Cardiac septum (tissue), 1 donor: ENCODE measurements around the gene NVL. TPM values are rescaled to one million over a fixed set of nuclear protein-coding genes. Genes with fewer than 3 reads are reported as not detected.
"Not testable (repeated sequence)": the region's sequence is repeated elsewhere in the genome, so short reads cannot be mapped to it uniquely, and the experiment has no call there.

Experiments
- DNase-seq: peaks from one replicate; pipeline ENCODE4 v3.0.0-alpha.2; 2020; ENCODE audit warnings: low spot score
- intact Hi-C: fragments of 100-400 bp; cut with DNase I; formaldehyde crosslinking; loops from one replicate; pipeline ENCODE4 v1.14.0; 2022
- total RNA-seq: library from RNA; stranded (reverse); fragmentation: NEBNext Ultra II Directional; extraction: Animal tissue kit (Norgen Biotek cat#: 25700); gene quantifications from one replicate; pipeline ENCODE4 v1.2.1, GENCODE V29; 2021
- donor health status: DM: no; HTN: no; CAD: no.

NVL gene
- total RNA-seq, 1 donor from 2014 or later, result 11.6 TPM

DNA sequence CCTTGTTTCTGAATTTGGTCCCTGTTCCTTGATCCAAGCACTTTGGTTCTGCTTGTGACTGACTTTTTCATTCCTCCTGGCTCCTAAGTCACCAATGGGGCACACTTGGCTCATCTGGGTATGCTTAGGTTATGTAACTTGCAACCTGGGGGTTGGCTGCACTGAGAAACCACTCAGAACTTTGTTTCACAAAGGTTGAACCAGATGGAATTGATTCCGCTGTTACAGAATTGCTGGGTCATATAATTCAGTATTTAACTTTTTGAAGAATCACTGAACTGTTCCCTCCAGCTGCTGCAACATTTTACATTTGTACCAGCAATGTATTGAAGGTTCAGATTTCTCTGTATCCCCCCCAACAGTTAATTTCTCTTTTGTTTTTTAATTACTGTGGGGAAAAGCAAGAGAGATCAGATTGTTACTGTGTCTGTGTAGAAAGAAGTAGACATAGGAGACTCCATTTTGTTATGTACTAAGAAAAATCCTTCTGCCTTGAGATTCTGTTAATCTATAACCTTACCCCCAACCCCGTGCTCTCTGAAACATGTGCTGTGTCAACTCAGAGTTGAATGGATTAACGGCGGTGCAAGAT lies 9.6 kb upstream of the NVL start:
- DNase-seq, result no peak
- intact Hi-C loops, result no loop called here

DNA sequence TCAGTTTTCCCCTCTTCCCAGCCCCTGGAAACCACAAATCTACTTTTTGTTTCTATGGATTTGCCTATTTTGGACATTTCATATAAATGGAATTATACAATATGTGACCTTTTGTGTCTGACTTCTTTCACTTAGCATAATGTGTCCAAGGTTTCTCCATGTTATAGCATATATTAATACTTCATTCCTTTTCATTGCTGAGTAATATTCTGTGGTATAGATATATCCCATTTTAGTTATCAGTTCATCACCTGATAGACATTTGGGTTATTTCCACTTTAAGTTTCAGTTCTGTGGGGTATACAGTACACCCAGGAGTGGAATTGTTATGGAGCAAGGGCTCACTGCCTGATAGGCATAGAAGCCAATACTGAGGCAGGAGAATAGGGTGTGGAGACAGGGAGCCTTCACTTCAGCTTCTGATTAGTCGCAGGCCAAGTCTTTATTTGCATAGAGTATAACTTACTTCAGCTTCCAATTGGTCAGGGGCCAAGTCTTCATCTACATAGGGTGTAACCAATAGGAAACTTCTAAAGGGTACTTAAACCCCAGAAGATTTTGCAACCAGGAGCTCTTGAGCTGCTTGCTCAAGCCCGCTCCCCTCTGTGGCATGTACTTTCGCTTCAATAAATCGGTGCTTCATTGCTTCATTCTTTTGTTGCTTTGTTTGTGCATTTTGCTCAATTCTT lies 8.3 kb upstream of the NVL start:
- no peak for DNase-seq
- intact Hi-C loops, result no loop called here

DNA sequence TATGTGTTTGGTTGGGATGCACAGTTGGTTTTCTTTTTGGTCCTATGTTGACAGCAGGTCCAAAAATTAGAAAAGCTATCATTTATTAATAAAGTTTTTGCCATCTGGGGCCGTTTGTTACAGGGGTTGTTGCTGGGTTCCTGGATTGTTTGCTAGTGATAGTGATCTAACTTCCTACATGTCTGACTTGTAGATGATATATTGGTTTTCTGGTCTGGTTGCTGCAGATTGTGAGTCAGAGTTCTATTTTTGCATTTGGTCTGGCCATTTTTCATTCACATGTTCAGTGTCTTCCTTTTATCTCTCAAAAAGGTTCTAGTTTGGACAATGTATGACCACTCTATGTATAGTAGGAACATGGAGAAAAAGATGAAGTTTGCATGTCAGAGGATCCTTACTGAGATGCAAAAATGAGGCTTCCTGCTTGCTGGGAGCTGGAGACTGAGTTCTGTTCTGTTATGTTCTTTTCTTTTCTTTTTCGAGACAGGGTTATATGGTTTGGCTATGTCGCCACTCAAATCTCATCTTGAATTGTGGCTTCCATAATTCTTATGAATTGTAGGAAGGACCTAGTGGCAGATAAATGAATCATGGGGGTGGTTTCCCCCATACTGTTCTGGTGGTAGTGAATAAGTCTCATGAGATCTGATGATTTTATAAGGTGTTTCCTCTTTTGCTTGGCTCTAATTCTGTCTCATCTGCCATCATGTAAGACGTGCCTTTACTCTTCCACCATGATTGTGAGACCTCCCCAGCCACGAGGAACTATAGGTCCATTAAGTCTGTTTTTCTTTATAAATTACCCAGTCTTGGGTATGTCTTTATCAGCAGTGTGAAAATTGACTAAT lies 4.2 kb upstream of the NVL start:
- intact Hi-C loops, result loop anchor here (1.0 to 5.0 kb wide), 2 partner anchors 152 to 218 kb away; partner anchors contain the start of gene DEGS1
- DNase-seq, result no peak

DNA sequence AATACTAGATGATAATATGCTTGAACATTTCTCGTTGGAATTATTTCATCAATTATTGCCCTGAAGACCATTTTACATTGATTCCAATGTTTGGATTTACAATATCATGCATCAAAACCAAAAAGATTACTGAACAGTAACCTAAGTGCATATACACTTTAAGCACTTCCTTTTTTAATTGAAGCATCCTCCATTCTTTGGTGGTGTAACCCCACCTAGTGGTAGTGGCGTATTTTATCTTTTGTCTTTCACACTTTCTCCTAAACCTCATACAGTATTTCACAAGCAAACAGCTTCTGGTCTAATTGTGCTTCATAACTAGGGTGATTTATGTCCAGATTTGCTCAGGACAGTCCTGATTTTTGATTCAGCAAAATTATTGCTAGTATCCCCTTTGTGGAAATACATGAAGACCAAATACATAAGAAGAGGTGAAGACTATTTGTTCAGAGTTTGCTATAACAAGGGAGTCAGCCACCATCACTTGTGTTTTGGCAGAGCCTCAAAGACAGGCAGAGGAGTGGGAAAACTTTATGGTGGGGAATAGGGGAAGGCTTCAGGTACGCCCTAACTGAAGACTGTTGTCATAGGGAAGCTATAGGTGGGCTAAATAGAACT lies 3.4 kb upstream of the NVL start:
- intact Hi-C loops, result loop anchor here (1.0 to 5.0 kb wide), 2 partner anchors 151 to 217 kb away; partner anchors contain the start of gene DEGS1
- no peak for DNase-seq

DNA sequence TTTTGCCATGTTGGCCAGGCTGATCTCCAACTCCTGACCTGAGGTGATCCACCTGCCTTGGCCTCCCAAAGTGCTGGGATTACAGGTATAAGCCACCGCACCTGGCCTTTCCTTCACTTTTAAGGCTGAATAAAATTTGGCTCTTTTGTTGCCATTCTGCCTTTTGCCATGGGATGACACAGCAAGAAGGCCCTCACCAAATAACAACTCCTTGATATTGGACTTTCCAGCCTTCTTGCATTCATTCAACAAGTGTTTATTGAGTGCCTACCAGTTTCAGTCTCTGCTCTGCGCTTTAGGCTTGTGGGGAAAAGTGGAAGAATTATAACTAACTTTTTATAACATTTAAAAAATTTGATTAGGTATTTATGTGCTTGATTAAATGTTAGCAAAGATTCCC lies 1.9 kb upstream of the NVL start:
- no peak for DNase-seq
- intact Hi-C loops, result loop anchor here (2.0 to 5.0 kb wide), 2 partner anchors 25 to 150 kb away; partner anchors contain the start of genes CNIH4 and DEGS1

DNA sequence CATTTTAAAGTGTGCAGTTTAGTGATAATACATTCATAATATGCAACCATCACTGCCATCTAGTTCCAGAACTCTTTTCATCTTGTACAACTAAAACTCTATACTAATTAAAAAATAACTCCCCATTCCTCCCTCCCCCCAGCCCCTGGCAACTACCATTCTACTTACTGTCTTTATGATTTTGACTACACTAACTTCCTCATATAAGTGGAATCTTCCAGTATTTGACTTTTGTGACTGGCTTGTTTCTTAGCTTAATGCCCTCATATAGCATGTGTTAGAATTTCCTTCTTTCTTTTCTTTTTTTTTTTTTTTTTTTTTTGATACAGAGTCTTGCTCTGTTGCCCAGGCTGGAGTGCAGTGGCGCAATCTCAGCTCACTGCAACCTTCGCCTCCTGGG lies 1.4 kb upstream of the NVL start:
- no peak for DNase-seq
- intact Hi-C loops, result loop anchor here (2.0 to 5.0 kb wide), 2 partner anchors 25 to 149 kb away; partner anchors contain the start of genes CNIH4 and DEGS1

DNA sequence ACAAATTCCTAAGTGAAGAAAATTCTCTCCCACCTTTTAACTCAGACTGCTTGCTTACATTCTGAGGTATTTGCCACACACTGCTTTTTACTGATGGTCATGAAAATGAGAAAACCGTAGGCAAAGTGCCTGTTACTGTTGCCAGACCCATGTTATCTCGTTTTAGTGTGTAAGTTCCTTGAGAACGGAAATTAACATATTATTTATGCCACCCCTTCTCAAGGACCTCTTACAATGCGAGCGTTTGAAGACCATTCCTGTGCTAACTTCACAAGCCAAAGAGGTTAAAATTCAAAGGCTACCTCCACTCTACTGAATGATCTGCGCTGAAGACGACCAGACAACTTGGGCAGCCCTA lies 509 bp downstream of the NVL start:
- intact Hi-C loops, result no loop called here
- no peak for DNase-seq

DNA sequence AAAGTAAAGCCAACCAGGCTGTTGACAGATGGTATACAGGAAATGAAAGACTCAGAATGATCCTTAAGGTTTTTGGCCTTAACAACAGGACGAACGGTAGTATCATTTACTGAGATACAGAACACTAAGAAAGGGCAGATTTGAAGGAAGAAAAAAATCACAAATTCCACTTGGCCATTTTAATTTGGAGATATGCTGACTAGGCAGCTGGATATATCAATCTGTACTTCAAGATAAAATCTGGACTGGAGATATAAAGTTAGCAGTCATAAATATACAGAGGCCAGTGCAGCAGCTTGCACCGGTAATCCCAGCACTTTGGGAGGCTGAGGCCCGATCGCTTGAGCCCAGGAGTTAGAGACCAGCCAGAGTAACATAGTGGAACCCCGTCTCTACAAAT lies 1.3 kb downstream of the NVL start:
- intact Hi-C loops, result no loop called here
- DNase-seq, result no peak

DNA sequence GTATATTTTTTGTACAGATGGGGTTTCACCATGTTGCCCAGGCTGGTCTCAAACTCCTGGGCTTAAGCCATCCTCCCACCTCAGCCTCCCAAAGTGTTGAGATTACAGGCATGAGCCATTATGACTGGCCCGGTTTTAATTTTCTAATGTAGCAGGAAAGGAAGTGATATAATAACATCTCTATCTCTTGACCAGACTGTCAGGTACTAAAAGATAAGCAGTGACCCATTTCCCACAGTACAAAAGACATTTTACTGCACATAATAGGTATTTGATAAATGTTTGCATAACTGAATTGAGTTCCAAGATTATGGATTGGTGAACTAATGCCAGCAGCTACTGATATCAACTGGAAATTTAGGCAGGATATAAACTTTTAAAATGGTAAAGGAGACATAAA lies 4.0 kb downstream of the NVL start:
- intact Hi-C loops, result no loop called here
- no peak for DNase-seq

DNA sequence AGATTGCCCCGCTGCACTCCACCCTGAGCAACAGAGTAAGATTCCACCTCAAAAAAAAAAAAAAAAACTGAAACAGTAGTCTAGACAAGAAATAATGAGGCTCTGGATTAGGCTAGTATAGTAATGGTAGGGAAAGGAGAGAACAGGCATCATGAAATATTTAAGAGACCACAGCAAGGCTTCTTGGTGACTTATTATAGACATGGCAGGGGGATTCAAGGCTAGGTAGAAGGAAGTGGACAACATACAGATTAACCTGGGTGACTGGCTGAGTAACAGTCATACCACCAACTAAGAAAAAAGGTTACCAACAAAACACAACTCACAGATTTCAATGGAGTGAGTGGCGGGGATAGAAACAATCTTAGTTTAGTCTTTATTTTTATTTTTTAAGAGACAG lies 8.3 kb downstream of the NVL start:
- intact Hi-C loops, result no loop called here
- DNase-seq, result no peak

DNA sequence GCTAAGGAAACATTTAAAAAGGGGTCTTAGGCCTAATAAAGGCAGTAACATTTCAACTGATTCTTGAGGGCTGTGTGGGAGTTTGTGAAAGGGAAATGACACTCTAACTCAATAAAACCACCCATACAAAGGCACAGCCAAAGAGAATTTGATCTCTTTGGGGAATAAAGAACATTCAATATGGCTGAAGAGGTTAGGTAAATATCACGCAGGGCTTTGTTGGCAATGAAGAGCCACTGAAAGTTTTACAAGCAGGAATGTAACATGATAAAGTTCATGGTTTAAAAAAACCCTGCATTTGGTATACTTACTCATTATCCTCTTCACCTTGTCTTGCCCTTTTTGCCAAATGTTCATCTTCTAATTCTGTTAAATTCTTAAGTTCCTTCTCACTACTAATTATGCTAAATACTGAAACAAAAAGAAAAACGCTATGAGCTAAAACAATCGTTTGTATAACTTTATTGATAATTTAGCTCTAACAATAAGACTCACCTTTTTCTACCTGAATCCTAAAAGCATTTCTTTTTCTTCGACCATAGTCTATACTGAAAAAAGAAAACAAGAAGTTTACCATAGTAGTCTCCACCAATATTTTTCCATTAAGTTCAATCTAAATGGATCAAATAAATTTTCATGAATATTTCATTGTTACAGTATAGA lies 12.5 kb downstream of the NVL start:
- intact Hi-C loops, result no loop called here
- no peak for DNase-seq

DNA sequence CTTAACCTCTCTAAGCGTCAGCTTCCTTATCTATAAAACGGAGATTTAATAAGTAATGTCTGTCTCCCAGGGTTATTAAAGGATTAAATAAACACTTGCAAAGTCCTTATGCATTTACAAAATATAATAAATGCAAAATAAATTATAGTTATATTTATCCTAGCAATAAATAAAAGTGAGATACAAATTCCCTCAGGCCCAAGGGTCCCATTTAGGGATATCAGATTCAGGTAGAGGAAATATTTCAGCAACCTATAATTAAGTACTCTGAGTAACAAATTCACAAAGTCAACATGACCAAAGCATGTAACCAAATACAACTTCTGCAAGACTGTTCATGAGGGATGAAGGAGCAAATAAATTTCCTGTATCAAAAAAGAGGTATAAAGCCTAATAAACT lies 17.9 kb downstream of the NVL start:
- DNase-seq, result no peak
- intact Hi-C loops, result no loop called here

DNA sequence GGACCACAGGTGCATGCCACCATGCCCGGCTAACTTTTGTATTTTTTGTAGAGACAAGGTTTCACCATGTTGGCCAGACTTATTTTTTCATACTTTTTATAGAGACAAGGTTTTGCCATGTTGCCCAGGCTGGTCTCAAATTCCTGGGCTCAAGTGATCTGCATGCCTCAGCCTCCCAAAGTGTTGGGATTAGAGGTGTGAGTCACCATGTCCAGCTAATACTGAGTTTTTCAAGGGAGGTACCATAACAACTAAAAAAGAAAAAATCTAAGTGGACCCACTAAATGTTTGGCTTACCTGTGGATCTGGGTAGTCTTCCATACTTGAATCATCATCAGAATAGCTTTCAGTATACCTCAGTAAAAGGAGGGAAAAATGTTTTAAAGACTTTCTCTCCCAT lies 18.5 kb downstream of the NVL start:
- intact Hi-C loops, DNase-seq: not testable (repeated sequence)

DNA sequence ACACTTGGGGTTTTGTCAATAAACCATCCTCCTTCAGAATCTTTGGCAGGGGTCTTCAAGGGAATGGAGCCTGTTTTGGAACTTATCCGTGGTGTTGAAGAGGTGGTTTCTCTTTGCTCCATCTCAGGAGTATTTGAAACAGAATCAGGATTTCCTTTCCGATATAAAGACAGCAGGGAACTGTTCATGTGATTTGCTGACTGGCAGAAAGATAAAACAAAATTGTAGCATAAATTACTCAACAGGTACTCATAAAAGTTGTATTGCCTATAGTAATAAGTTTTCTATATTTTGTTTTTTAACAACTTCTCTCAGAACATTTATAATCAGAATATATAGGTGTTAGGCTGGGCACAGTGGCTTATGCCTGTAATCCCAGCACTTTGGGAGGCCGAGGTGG lies 21.9 kb downstream of the NVL start:
- intact Hi-C loops, result no loop called here
- no peak for DNase-seq

DNA sequence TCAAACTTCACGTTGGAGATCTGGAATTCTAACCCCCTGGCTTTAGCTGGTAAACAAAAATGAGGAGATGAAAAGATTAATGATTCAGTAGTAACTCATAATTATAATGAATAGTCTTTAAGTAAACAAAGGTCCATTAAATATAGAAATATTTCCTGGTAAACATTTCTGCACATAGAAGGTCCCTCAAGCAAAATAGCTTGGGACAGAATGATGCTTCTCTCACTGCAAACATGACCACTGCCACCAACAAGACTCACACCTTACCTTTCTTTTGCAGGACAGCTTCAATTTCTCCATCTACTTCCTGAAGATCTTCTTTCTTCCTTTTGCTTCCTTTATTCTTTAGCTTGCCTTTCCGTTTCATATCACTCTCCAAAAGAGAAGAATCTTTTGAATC lies 25.2 kb downstream of the NVL start:
- no peak for DNase-seq
- intact Hi-C loops, result no loop called here

DNA sequence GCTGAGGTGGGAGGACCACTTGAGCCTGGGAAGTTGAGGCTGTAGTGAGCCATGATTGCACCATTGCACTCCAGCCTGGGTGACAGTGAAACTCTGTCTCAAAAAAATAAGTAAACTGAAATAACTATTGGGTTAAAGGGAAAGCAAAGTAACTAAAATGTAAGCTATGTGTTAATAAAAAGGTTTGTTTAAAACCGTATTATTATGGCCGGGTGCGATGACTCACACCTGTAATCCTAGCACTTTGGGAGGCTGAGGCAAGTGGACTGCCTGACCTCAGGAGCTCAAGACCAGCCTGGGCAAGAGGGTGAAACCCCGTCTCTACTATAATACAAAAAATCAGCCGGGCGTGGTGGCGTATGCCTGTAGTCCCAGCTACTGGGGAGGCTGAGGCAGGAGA lies 27.0 kb downstream of the NVL start:
- intact Hi-C loops, result no loop called here

DNA sequence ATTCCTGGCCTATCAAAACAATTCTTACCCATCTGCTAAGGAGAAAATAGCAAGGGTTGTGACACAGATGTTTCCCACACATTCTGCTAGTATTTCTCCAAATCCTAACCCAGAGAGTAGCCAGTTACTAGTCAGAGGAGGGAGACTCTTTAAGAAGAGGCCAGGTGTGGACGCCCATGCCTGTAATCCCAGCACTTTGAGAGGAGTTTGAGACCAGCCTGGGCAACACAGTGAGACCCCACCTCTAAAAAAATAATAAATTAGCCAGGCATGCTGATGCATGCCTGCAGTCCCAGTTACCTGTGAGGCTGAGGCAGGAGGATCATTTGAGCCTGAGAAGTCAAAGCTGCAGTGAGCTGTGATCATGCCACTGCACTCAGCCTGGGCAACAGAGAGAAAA lies 28.6 kb downstream of the NVL start:
- no peak for DNase-seq
- intact Hi-C loops, result no loop called here

More for the DNA sequence above, 27.0 kb downstream of the NVL start:
- DNase-seq, result no peak

DNA sequence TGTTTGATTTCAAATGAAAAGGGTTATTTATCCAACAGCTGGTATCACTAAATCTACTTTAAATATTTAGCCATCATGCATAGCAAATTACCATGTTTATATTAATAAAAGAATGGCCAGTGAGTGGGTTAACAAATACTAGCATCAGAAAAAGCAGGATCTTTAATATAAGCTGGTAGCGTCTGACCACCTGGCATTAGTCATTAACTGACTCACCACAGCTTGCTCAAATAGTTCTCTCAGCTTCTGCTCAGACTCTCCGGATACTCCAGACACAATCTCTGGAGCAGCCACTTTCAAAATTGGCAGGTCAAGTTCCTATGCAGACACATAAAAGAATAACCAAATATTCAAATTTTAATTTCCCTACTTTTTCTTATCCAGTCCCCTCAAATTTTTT lies 29.6 kb downstream of the NVL start:
- intact Hi-C loops, result no loop called here
- DNase-seq, result no peak
